H9 (cell line): Measurements from ENCODE around the gene GPR37L1. TPM values are rescaled to one million over a fixed set of nuclear protein-coding genes. Genes with fewer than 3 reads are reported as not detected.

Source experiments
- DNase-seq: peaks from one replicate; pipeline ENCODE4 v3.0.0-alpha.2; 2017
- H2AFZ ChIP-seq: one replicate; pipeline ENCODE4 v1.6.1; 2013; ENCODE audit warnings: mild to moderate bottlenecking, low read length, control low read depth, moderate library complexity
- H2AK5ac ChIP-seq: 2 replicates; pipeline ENCODE4 v1.6.1; 2013; ENCODE audit warnings: low read length, control low read depth, mixed read lengths; ENCODE audit not compliant: insufficient read length
- H2BK120ac ChIP-seq: one replicate; pipeline ENCODE4 v1.6.1; 2013; ENCODE audit warnings: low read depth, mild to moderate bottlenecking, low read length, control low read depth, inconsistent platforms; ENCODE audit not compliant: poor library complexity, severe bottlenecking
- H2BK12ac ChIP-seq: 2 replicates; pipeline ENCODE4 v1.6.1; 2013; ENCODE audit warnings: low read length, control low read depth, mixed read lengths, low read depth; ENCODE audit not compliant: insufficient read length
- H2BK15ac ChIP-seq: 2 replicates; pipeline ENCODE4 v1.6.1; 2013; ENCODE audit warnings: low read depth, low read length, control low read depth
- H2BK20ac ChIP-seq: one replicate; pipeline ENCODE4 v1.6.1; 2013; ENCODE audit warnings: low read depth, mild to moderate bottlenecking, low read length, control low read depth, inconsistent platforms; ENCODE audit not compliant: poor library complexity, severe bottlenecking
- H2BK5ac ChIP-seq: 2 replicates; pipeline ENCODE4 v1.6.1; 2013; ENCODE audit warnings: low read length, control low read depth, mixed read lengths; ENCODE audit not compliant: insufficient read length
- H3K14ac ChIP-seq: 2 replicates; pipeline ENCODE4 v1.6.1; 2013; ENCODE audit warnings: low read length, control low read depth; ENCODE audit not compliant: insufficient read depth
- H3K18ac ChIP-seq: 2 replicates; pipeline ENCODE4 v1.6.1; 2013; ENCODE audit warnings: low read depth, mild to moderate bottlenecking, mixed read lengths, low read length, control low read depth; ENCODE audit not compliant: insufficient read length
- H3K23ac ChIP-seq: 2 replicates; pipeline ENCODE4 v1.6.1; 2013; ENCODE audit warnings: low read length, control low read depth, mixed read lengths, low read depth; ENCODE audit not compliant: insufficient read length
- H3K23me2 ChIP-seq: 2 replicates; pipeline ENCODE4 v1.6.1; 2013; ENCODE audit warnings: low read depth, mild to moderate bottlenecking, mixed read lengths, low read length, control low read depth; ENCODE audit not compliant: insufficient read length, poor library complexity, severe bottlenecking
- H3K27ac ChIP-seq: 2 replicates; pipeline ENCODE4 v1.5.1; 2013; ENCODE audit warnings: low read length, control low read depth, mixed read lengths, low read depth; ENCODE audit not compliant: insufficient read length
- H3K27me3 ChIP-seq: 2 replicates; pipeline ENCODE4 v1.6.1; 2013; ENCODE audit warnings: low read length, control low read depth, inconsistent platforms; ENCODE audit not compliant: insufficient read depth
- H3K4ac ChIP-seq: 2 replicates; pipeline ENCODE4 v1.6.1; 2013; ENCODE audit warnings: low read depth, mild to moderate bottlenecking, control low read depth, inconsistent platforms, low read length, moderate library complexity
- H3K4me1 ChIP-seq: 2 replicates; pipeline ENCODE4 v1.6.1; 2013; ENCODE audit warnings: low read length, control low read depth, inconsistent platforms; ENCODE audit not compliant: insufficient read depth
- H3K4me2 ChIP-seq: 2 replicates; pipeline ENCODE4 v1.6.1; 2013; ENCODE audit warnings: low read length, control low read depth, mixed read lengths; ENCODE audit not compliant: insufficient read length, insufficient read depth
- H3K56ac ChIP-seq: 2 replicates; pipeline ENCODE4 v1.6.1; 2013; ENCODE audit warnings: low read depth, mild to moderate bottlenecking, mixed read lengths, low read length, control low read depth; ENCODE audit not compliant: insufficient read length
- H3K79me1 ChIP-seq: 2 replicates; pipeline ENCODE4 v1.6.1; 2013; ENCODE audit warnings: low read depth, mild to moderate bottlenecking, moderate library complexity, low read length, control low read depth, inconsistent platforms; ENCODE audit not compliant: insufficient read depth, poor library complexity, severe bottlenecking
- H3K79me2 ChIP-seq: 2 replicates; pipeline ENCODE4 v1.6.1; 2013; ENCODE audit warnings: low read length, control low read depth, inconsistent platforms; ENCODE audit not compliant: insufficient read depth
- H3K9ac ChIP-seq: 2 replicates; pipeline ENCODE4 v1.6.1; 2013; ENCODE audit warnings: low read length, control low read depth, mixed read lengths; ENCODE audit not compliant: insufficient read length; ENCODE audit errors: extremely low read depth
- H3K9me3 ChIP-seq: one replicate; pipeline ENCODE4 v1.6.1; 2013; ENCODE audit warnings: low read depth, low read length, inconsistent platforms; ENCODE audit not compliant: control insufficient read depth
- H3T11ph ChIP-seq: one replicate; pipeline ENCODE4 v1.6.1; 2013; ENCODE audit warnings: mild to moderate bottlenecking, low read length, control low read depth, inconsistent platforms
- H4K20me1 ChIP-seq: one replicate; pipeline ENCODE4 v1.6.1; 2013; ENCODE audit not compliant: control insufficient read depth, insufficient read length, insufficient read depth
- H4K5ac ChIP-seq: 2 replicates; pipeline ENCODE4 v1.6.1; 2013; ENCODE audit warnings: low read depth, mild to moderate bottlenecking, mixed read lengths, low read length, control low read depth; ENCODE audit not compliant: insufficient read length
- H4K8ac ChIP-seq: replicated peaks from 2 replicates; pipeline ENCODE4 v1.6.1; 2013; ENCODE audit warnings: low read length, control low read depth, mixed read lengths, low read depth; ENCODE audit not compliant: insufficient read length
- H4K91ac ChIP-seq: 2 replicates; pipeline ENCODE4 v1.6.1; 2013; ENCODE audit warnings: low read depth, mild to moderate bottlenecking, moderate library complexity, mixed read lengths, low read length, control low read depth; ENCODE audit not compliant: insufficient read length
- H3K27ac Mint-ChIP-seq, 3 experiments: 2 replicates in 2 of 3; 3 replicates in 1 of 3; pipeline ENCODE4 v1.8.0; 2020 to 2021; ENCODE audit warnings: mixed read lengths in 3 of 3, mild to moderate bottlenecking in 1 of 3, moderate library complexity in 1 of 3
- H3K27me3 Mint-ChIP-seq: 2 replicates; pipeline ENCODE4 v1.8.0; 2021; ENCODE audit warnings: low read depth, mild to moderate bottlenecking, moderate library complexity, mixed read lengths
- H3K36me3 Mint-ChIP-seq, 3 experiments: 2 replicates in 2 of 3; 3 replicates in 1 of 3; pipeline ENCODE4 v1.8.0; 2020 to 2021; ENCODE audit warnings: low read depth in 3 of 3, mixed read lengths in 3 of 3; ENCODE audit not compliant: insufficient read depth in 1 of 3
- H3K4me1 Mint-ChIP-seq, 2 experiments: 2 replicates each; pipeline ENCODE4 v1.8.0; 2020; ENCODE audit warnings: mixed read lengths in 2 of 2
- H3K4me3 Mint-ChIP-seq, 2 experiments: 2 replicates in 1 of 2; 3 replicates in 1 of 2; pipeline ENCODE4 v1.8.0; 2020 to 2021; ENCODE audit warnings: mild to moderate bottlenecking in 2 of 2, mixed read lengths in 2 of 2, moderate library complexity in 1 of 2
- H3K9me3 Mint-ChIP-seq, 2 experiments: 2 replicates in 1 of 2; 3 replicates in 1 of 2; pipeline ENCODE4 v1.8.0; 2020; ENCODE audit warnings: mild to moderate bottlenecking in 2 of 2, mixed read lengths in 2 of 2, moderate library complexity in 1 of 2
- CTCF ChIP-seq: fragments of 200-600 bp; sonication (generic); conservative IDR thresholded peaks from 3 replicates; pipeline ENCODE4 v1.8.0; 2021; ENCODE audit warnings: antibody characterized with exemption, mild to moderate bottlenecking
- WGBS: extraction: QIAGEN DNeasy Blood & Tissue Kit; methylation state at CpG from one replicate; pipeline ENCODE4 v1.1.7; 2013; ENCODE audit warnings: missing lambda C conversion rate, low lambda C conversion rate, mixed read lengths; ENCODE audit not compliant: insufficient read length; ENCODE audit errors: extremely low coverage; 5-methylcytosine and 5-hydroxymethylcytosine counted together
- total RNA-seq: library from RNA; stranded (reverse); gene quantifications from 2 replicates; pipeline ENCODE4 v1.2.1, GENCODE V29; 2021

The GPR37L1 gene
- total RNA-seq, 1 experiment from 2014 or later, result 0.11 TPM

- H2BK15ac ChIP-seq, result no peak overlapping the region
- no peak overlapping the region for H3K56ac ChIP-seq
- H4K8ac ChIP-seq, result no peak overlapping the region
- no CpG with 5 or more reads among the region's 4 CpGs for WGBS
- no peaks in the 10 kb centered on the region for H3K9me3 ChIP-seq
- H3K4me1 ChIP-seq, result no peaks in the 10 kb centered on the region
- H3T11ph ChIP-seq, result no peak overlapping the region
- H3K4me2 ChIP-seq, result no peak overlapping the region
- H2BK12ac ChIP-seq, result no peak overlapping the region
- H3K4ac ChIP-seq, result no peak overlapping the region
- no peaks in the 10 kb centered on the region for H3K79me2 ChIP-seq
- H2AK5ac ChIP-seq, result no peak overlapping the region
- no peak overlapping the region for H3K23ac ChIP-seq
- H3K79me1 ChIP-seq, result no peaks in the 10 kb centered on the region
- no peak overlapping the region for H3K9ac ChIP-seq
- H4K91ac ChIP-seq, result no peak overlapping the region
- peaks cover 15 to 29% of the 10 kb centered on the region in 2 experiments for H3K4me1 Mint-ChIP-seq
- H3K9me3 Mint-ChIP-seq, result no peaks in the 10 kb centered on the region
- peaks cover 4% of the 10 kb centered on the region for H3K27me3 Mint-ChIP-seq
- H2BK20ac ChIP-seq, result no peak overlapping the region
- TF ChIP-seq CTCF, result no peak
- no peak overlapping the region for H3K4me3 Mint-ChIP-seq
- no peak overlapping the region for H3K18ac ChIP-seq
- H4K20me1 ChIP-seq, result no peaks in the 10 kb centered on the region
- no peak overlapping the region for H3K27ac ChIP-seq
- no peak for DNase-seq
- no peaks in the 10 kb centered on the region for H3K23me2 ChIP-seq
- H4K5ac ChIP-seq, result no peak overlapping the region
- H3K27me3 ChIP-seq, result no peaks in the 10 kb centered on the region; the same call in 1 of the 2 replicates
- no peak overlapping the region for H3K27ac Mint-ChIP-seq
- no peak overlapping the region for H3K14ac ChIP-seq
- H2BK5ac ChIP-seq, result no peak overlapping the region
- H2AFZ ChIP-seq, result no peak overlapping the region
- no peak overlapping the region for H2BK120ac ChIP-seq
- H3K36me3 Mint-ChIP-seq, result no peaks in the 10 kb centered on the region
Observed at GRCh38 chr1:202153284-202153683, 30.6 kb downstream of the GPR37L1 start.
